Measurements from ENCODE around the gene ZNF567. TPM values are rescaled to one million over a fixed set of nuclear protein-coding genes. Genes with fewer than 3 reads are reported as not detected.
"Not testable (repeated sequence)": the region's sequence is repeated elsewhere in the genome, so short reads cannot be mapped to it uniquely, and the experiment has no call there.

The ZNF567 gene
- 1 to 10 TPM; 7.0 to 7.9 TPM for total RNA-seq

- POLR2A ChIA-PET = interaction anchor here (0.5 to 1.5 kb wide), 4 partner anchors 19 to 1711 kb away, joined by 3 to 8 read pairs (median 4); partner anchors contain the start of gene ZNF345
- CTCF ChIA-PET = interaction anchor here (0.6 to 0.7 kb wide), 2 partner anchors 522 to 742 kb away, joined by 3 read pairs; no protein-coding TSS in a partner anchor
Observed at GRCh38 chr19:36687214-36688056, at the start of gene ZNF567. ZNF567 (plus strand) TSS chr19:36687612; CDS start chr19:36694868, 7,256 bp downstream.

GRCh38 chr19:36638862-36639510, 48.4 kb upstream of the ZNF567 start:
- ChIA-PET POLR2A (no interaction called here), CTCF (no interaction called here)

- ChIA-PET CTCF (no interaction called here), POLR2A (no interaction called here)
Observed at GRCh38 chr19:36646746-36647145, 40.7 kb upstream of the ZNF567 start.

- CTCF ChIA-PET = no interaction called here
- POLR2A ChIA-PET = no interaction called here
Observed at GRCh38 chr19:36652958-36653357, 34.5 kb upstream of the ZNF567 start.

GRCh38 chr19:36665832-36666231, 21.6 kb upstream of the ZNF567 start:
- POLR2A ChIA-PET = interaction anchor here (0.7 kb wide), 2 partner anchors 138 to 247 kb away, joined by 6 read pairs; partner anchors contain the start of genes ZFP82 and ZNF260
- CTCF ChIA-PET = interaction anchor here (0.7 kb wide), 1 partner anchor 189 kb away, joined by 3 read pairs; no protein-coding TSS in a partner anchor

DNA sequence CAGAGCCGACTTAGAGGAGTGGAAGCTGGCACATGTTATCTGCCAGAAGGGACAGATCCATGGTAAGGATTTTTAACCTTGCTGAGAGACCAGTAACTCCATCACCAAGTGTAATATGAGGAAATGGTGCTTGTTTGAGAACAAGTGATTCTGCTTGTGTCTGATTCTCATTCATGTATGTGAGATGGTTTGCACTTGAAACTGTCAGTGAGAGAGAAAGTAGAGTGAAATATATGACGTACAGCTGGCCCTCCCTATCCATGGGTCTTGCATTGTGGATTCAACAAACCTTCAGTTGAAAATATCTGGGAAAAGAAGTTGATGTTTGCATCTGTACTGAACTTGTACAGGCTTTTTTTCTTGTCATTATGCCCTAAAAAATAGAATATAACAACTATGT, 18.8 kb upstream of the ZNF567 start:
- ChIA-PET CTCF (no interaction called here), POLR2A (no interaction called here)

DNA sequence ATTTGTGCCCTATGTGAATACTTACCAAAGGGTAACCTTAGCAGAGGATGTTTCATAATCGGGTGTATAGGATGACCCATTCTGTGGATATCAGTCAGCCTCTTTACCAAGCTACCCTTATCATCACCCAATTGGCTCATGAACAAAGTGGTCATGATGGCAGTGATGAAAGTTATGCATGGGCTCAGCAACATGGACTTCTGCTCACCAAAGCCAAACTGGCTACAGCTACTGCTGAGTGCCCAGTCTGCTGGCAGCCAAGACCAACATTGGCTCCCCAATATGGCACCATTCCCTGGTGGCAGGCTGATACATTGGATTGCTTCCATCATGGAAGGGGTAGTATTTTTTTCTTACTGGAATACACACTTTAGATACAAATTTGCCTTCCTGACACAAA, 15.0 kb upstream of the ZNF567 start:
- POLR2A ChIA-PET = no interaction called here
- CTCF ChIA-PET = no interaction called here

DNA sequence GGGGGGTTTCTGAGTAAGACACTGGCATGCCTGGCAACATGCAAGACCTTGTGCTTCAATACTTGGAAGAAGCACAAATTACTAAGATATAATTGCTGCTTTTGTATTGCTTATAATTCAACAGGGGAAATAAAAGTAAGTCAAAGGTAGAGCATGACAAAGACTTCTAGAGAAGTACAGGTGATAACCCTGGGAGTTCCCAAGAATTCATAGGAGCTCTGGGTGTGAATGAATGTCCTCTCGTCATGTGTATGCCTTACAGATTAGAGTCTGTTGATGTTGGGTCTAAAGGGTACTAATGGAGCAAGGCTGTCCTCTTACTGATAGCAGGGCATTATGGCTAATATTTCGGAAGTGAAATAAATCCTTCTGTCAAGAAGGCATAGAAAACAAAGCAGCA, 13.2 kb upstream of the ZNF567 start:
- CTCF ChIA-PET = no interaction called here

GRCh38 chr19:36679455-36679854, 8.0 kb upstream of the ZNF567 start:
- ChIA-PET CTCF (no interaction called here), POLR2A (no interaction called here)

More for the DNA sequence above, 13.2 kb upstream of the ZNF567 start:
- POLR2A ChIA-PET = no interaction called here

DNA sequence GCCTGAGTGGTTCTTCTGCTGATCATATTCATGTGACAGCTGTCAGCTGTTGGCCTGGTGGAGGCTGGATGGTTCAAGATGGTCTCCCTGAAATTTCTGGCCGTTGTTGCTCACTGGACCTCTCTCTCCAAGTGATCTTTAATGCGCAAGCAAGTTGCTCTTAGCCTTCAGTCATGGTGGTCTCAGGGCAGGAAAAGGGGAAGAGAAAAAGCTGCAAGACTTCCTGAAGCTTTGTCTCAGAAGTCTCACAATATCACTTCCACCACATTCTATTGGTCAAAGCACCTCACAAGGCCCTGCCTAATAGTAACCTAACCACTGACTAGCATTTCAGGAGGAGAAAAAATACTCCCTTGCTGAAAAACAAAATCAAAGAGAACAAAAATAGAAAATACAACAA, 1.6 kb upstream of the ZNF567 start:
- POLR2A ChIA-PET = no interaction called here
- CTCF ChIA-PET = no interaction called here

GRCh38 chr19:36686365-36687213, 823 bp upstream of the ZNF567 start:
- POLR2A ChIA-PET = interaction anchor here (0.5 to 1.5 kb wide), 4 partner anchors 20 to 684 kb away, joined by 3 to 8 read pairs (median 4); partner anchors contain the start of genes ZNF345 and ZNF527
- CTCF ChIA-PET = no interaction called here

DNA sequence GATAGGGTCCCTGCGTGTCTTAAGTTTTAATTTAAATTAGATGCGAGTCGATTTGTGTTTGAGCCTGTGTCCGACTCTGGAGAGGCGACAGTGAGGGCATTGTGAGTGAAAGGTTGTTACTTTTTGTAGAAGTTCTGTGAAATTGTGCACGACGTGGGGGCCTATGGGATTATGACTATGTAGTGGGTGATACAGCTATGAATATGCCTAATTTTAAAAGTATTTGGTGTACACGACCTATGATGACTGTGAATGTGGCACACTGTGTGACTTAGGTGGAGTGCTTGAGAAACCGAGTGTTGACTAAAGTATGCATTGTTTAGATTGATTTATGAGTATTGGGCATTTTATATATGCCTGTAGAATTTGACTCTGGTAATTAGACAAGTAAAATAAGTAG, 646 bp downstream of the ZNF567 start:
- ChIA-PET CTCF (interaction anchor here (0.7 kb wide), 1 partner anchor 743 kb away, joined by 3 read pairs; no protein-coding TSS in a partner anchor), POLR2A (interaction anchor here (0.6 to 1.5 kb wide), 2 partner anchors 162 to 1710 kb away, joined by 4 to 5 read pairs; partner anchors contain the start of gene ZNF345)

GRCh38 chr19:36707134-36707533, 19.7 kb downstream of the ZNF567 start:
- POLR2A ChIA-PET = interaction anchor here (0.7 kb wide), 1 partner anchor 17 kb away, joined by 5 read pairs; no protein-coding TSS in a partner anchor

DNA sequence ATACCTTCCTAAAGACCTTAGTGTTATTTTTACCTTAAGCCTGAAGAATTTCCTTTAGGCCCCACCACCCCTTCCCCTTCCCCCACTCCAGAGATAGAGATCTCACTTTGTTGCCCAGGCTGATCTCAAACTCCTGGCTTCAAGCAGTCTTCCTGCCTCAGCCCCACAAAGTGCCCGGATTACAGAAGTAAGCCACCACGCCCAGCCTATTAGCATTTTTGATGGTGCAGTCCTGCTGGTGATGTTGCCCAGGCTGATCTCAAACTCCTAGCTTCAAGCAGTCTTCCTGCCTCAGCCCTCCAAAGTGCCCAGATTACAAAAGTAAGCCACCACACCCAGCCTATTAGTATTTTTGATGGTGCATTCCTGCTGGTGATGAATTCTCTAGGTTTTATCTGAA, 22.0 kb downstream of the ZNF567 start:
- ChIA-PET POLR2A (no interaction called here), CTCF (no interaction called here)

More at GRCh38 chr19:36707134-36707533, 19.7 kb downstream of the ZNF567 start:
- CTCF ChIA-PET = no interaction called here

DNA sequence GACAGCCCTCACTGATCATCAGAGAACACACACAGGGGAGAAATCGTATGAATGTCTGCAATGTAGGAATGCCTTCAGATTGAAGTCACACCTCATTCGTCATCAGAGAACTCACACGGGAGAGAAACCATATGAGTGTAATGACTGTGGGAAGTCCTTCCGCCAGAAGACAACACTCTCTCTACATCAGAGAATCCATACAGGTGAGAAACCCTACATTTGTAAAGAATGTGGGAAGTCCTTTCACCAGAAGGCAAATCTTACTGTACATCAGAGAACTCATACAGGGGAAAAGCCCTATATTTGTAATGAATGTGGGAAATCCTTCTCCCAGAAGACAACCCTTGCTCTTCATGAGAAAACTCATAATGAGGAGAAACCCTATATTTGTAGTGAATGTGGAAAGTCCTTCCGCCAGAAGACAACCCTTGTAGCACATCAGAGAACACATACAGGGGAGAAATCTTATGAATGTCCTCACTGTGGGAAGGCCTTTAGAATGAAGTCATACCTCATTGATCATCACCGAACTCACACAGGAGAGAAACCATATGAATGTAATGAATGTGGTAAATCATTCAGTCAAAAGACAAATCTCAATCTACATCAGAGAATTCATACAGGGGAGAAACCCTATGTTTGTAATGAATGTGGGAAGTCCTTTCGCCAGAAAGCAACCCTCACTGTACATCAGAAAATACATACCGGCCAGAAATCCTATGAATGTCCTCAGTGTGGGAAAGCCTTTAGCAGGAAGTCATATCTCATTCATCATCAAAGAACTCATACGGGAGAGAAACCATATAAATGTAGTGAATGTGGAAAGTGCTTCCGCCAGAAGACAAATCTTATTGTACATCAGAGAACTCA, 32.5 kb downstream of the ZNF567 start:
- CTCF ChIA-PET = no interaction called here

DNA sequence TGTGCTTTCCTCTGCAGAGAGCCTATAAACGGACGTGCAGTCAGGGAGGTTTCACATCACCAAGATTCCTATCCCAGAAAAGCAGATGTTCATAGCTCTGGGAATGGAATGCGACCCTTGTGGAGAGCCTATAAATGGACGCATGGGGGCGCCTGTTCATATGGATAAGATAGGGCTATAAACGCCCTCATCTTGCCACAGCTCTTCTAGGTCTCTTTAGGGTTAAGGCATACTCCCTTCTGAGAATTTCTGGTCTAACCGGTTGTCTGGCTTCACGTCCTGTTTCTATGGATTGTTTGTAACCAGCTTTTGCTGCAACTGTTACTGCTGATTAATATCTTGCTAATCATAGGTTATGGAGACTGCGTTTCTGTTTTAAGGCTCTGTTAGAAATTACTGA, 48.8 kb downstream of the ZNF567 start:
- CTCF ChIA-PET, POLR2A ChIA-PET: not testable (repeated sequence)

More for the DNA sequence above, 32.5 kb downstream of the ZNF567 start:
- POLR2A ChIA-PET = no interaction called here

DNA sequence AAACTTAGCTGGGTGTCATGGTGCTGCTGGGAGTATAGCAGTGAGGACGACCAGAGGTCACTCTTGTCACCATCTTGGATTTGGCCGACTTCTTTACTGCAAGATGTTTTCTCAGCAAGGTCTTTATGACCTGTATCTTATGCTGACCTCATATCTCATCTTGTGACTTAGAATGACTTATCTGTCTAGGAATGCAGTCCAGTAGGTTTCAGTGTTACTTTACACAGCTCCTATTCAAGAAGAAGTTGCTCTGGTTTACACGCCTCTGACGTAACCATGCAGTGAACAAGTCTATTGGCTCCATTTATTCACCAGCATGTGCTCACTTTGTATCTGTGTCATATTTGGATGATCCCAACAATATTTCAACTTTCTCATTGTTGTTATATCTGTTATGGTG, 58.5 kb downstream of the ZNF567 start:
- POLR2A ChIA-PET = no interaction called here
- CTCF ChIA-PET = no interaction called here

DNA sequence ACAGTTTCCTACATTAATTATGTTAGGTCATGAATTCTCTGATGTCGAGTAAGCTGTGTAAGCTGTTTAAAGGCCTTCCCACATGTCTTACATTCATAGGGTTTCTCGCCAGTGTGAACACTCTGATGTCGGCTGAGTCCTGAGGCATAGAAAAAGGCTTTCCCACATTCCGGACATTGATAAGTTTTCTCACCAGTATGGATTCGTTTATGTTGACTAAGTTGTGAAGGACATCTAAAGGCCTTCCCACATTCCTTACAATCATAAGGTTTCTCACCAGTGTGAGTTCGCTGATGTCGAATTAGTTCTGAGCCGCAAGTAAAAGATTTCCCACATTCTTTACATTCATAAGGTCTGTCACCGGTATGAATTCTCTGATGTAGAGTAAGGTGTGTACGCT, 60.3 kb downstream of the ZNF567 start:
- POLR2A ChIA-PET = no interaction called here
- CTCF ChIA-PET = no interaction called here
